Stimulated activated CD4-positive, alpha-beta T cell treated with anti-CD3 and anti-CD28 coated beads, Interleukin-1b, Interleukin-23, amount 100 ng/mL, for 1 hour (primary cell): ENCODE measurements around the gene FAM83C.
A peak's percentile ranks its signal among the peaks of the same experiment; 100 is the strongest.

Experiments
- DNase-seq, 2 donors: peaks; one replicate each; pipeline ENCODE4 v3.0.0-alpha.2; 2020; ENCODE audit warnings: low read depth in 2 of 2

FAM83C gene

GRCh38 chr20:35284267-35284991 is 7.8 kb downstream of the FAM83C start, which contains the start of gene EIF6:
TSS of gene EIF6 (minus strand) at chr20:35284772. CDS start at chr20:35284487, 285 bp downstream.
- DNase-seq: peak; percentile 23 to 57

- no peak for DNase-seq
Observed at GRCh38 chr20:35283441-35284266, 8.6 kb downstream of the FAM83C start.

- DNase-seq: no peak
Observed at GRCh38 chr20:35281506-35282101, 10.6 kb downstream of the FAM83C start.

- no peak for DNase-seq
Observed at GRCh38 chr20:35280523-35280922, 11.7 kb downstream of the FAM83C start.

GRCh38 chr20:35279533-35280174 is 12.6 kb downstream of the FAM83C start:
- no peak for DNase-seq

GRCh38 chr20:35279040-35279439 is 13.2 kb downstream of the FAM83C start:
- no peak for DNase-seq

GRCh38 chr20:35277531-35278395 is 14.5 kb downstream of the FAM83C start, which contains the start of gene MMP24OS:
TSS of gene MMP24OS (minus strand) at chr20:35278122. CDS start at chr20:35277929, 193 bp downstream.
- peak; percentile 68 to 77 for DNase-seq

- no peak for DNase-seq
Observed at GRCh38 chr20:35277127-35277526, 15.1 kb downstream of the FAM83C start.

- no peak for DNase-seq
Observed at GRCh38 chr20:35276408-35276807, 15.8 kb downstream of the FAM83C start.

- no peak for DNase-seq
Observed at GRCh38 chr20:35275741-35276251, 16.4 kb downstream of the FAM83C start.

GRCh38 chr20:35274172-35275092 is 17.8 kb downstream of the FAM83C start:
- no peak for DNase-seq

- no peak for DNase-seq
Observed at GRCh38 chr20:35273449-35274171, 18.6 kb downstream of the FAM83C start.

GRCh38 chr20:35271904-35272303 is 20.3 kb downstream of the FAM83C start:
- no peak for DNase-seq

- no peak for DNase-seq
Observed at GRCh38 chr20:35271073-35271882, 20.9 kb downstream of the FAM83C start.

- DNase-seq: no peak
Observed at GRCh38 chr20:35270021-35270902, 22.0 kb downstream of the FAM83C start.

- peak in 1 of 2 donors; percentile 12 for DNase-seq
Observed at GRCh38 chr20:35269055-35269781, 23.0 kb downstream of the FAM83C start.
